Ovary (tissue), 3 donors: ENCODE data around the gene NFIC.

Source experiments
- EP300 ChIP-seq: sonication (generic); formaldehyde crosslinking; IDR thresholded peaks from one replicate; pipeline ENCODE4 v1.6.1; 2017; ENCODE audit warnings: antibody characterized with exemption
- POLR2A ChIP-seq: fragments of 450-650 bp; IDR thresholded peaks from one replicate; pipeline ENCODE4 v1.6.1; 2017; ENCODE audit warnings: antibody characterized with exemption, mild to moderate bottlenecking, moderate library complexity
- TF ChIP-seq, protein P1 (sequence below), 3 donors: fragments of 450-650 bp in 2 of 3; fragments of 200-600 bp in 1 of 3; IDR thresholded peaks; one replicate each; pipeline versions ENCODE4 v1.5.1 to v1.8.0; 2016 to 2022; ENCODE audit warnings: antibody characterized with exemption in 3 of 3, mild to moderate bottlenecking in 1 of 3
- donor health status: DM: no; HTN: no; CAD: no.

DNA sequence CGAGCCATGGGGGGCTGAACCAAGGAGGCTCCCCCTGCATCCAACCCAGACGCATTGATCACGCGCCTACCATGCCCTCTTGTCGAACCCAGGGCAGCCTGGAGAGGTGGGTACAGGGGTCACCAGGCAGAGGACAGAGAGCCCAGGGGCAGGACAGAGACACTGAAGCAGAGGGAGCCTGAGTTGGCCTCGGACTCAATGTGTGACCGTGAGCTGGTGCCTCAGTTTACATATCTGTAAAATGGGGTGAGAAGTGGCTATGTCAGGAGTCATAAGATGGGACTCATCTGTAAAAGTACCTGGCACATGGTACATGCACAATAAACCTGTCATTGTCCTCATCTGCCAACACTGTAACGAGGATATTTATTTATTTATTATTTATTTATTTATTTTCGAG lies 24.1 kb upstream of the NFIC start:
- TF ChIP-seq, protein P1, sequence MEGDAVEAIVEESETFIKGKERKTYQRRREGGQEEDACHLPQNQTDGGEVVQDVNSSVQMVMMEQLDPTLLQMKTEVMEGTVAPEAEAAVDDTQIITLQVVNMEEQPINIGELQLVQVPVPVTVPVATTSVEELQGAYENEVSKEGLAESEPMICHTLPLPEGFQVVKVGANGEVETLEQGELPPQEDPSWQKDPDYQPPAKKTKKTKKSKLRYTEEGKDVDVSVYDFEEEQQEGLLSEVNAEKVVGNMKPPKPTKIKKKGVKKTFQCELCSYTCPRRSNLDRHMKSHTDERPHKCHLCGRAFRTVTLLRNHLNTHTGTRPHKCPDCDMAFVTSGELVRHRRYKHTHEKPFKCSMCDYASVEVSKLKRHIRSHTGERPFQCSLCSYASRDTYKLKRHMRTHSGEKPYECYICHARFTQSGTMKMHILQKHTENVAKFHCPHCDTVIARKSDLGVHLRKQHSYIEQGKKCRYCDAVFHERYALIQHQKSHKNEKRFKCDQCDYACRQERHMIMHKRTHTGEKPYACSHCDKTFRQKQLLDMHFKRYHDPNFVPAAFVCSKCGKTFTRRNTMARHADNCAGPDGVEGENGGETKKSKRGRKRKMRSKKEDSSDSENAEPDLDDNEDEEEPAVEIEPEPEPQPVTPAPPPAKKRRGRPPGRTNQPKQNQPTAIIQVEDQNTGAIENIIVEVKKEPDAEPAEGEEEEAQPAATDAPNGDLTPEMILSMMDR (IDR thresholded peaks at IDR 0.05): no peak
- TF ChIP-seq POLR2A (no peak), EP300 (no peak)
